AG10803 (cell line): ENCODE measurements around the gene OR52E1.

Experiments used
- DNase-seq: peaks from one replicate; pipeline ENCODE4 v3.0.0; 2010; ENCODE audit warnings: low read depth
- H3K4me3 ChIP-seq: 2 replicates; pipeline ENCODE4 v1.5.1; 2011; ENCODE audit warnings: mild to moderate bottlenecking, low read length, control low read depth
- CTCF ChIP-seq: conservative IDR thresholded peaks from 2 replicates; pipeline ENCODE4 v1.5.1; 2011; ENCODE audit warnings: mild to moderate bottlenecking, low read length, control low read depth, inconsistent platforms

Gene OR52E1

GRCh38 chr11:5107285-5107684 lies 37.9 kb downstream of the OR52E1 start:
- no peak for TF ChIP-seq CTCF
- H3K4me3 ChIP-seq: no peak overlapping the region
- DNase-seq: no peak

GRCh38 chr11:5115339-5115738 lies 46.0 kb downstream of the OR52E1 start:
- H3K4me3 ChIP-seq: no peak overlapping the region
- no peak for DNase-seq
- no peak for TF ChIP-seq CTCF

GRCh38 chr11:5117588-5117987 lies 48.2 kb downstream of the OR52E1 start:
- no peak for DNase-seq
- no peak overlapping the region for H3K4me3 ChIP-seq
- no peak for TF ChIP-seq CTCF

- no peak overlapping the region for H3K4me3 ChIP-seq
- DNase-seq: no peak
- no peak for TF ChIP-seq CTCF
Measured at GRCh38 chr11:5118893-5119292, 49.5 kb downstream of the OR52E1 start.
